ENCODE results near the gene ADORA3.

The ADORA3 gene

DNA sequence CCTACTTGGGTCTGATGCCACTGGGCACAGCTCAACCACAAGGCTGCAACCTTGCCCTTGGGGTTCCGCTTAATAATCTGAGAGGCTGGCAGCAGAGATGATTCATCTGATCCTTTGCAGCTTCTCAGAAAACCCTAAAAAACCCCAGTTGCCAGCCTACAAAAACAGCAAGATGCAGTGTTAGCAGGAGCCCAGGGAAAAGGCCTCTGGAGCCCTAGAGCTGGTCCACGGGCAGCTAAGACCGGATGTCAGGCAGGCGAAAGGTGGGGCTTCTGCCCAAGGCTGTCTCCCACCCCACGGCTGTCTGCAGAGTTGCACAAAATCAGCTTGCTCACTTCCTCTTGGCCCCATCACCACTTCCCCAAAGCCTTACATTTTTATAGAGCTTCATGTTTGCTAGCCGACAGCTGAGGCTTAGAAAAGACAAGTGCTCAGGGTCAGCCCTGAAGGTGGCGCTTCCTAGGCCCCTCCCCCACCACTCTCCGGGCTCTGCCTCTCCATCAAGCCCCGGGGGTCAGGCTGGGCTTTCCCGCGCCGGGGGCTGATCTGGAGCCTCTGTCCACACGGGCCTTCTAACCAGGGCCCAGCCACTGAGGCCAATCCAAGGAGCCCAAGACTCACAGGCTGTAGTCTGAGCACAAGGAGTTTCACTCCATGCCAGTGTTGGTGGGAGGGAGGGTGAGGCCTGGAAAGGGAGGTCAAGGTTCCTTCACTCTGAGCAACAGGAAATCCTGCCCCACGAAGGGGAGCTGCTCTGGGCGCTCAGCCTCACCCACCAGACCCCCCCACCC lies 4.2 kb upstream of the ADORA3 start:
- no peak overlapping the region for H3K4me3 ChIP-seq (ENCODE audit: low read length)

GRCh38 chr1:111506561-111506960 lies 3.1 kb upstream of the ADORA3 start:
- H3K4me3 ChIP-seq (ENCODE audit: low read length), result no peak overlapping the region
- no peak for DNase-seq (ENCODE audit: low read depth)
- TF ChIP-seq, protein P1, sequence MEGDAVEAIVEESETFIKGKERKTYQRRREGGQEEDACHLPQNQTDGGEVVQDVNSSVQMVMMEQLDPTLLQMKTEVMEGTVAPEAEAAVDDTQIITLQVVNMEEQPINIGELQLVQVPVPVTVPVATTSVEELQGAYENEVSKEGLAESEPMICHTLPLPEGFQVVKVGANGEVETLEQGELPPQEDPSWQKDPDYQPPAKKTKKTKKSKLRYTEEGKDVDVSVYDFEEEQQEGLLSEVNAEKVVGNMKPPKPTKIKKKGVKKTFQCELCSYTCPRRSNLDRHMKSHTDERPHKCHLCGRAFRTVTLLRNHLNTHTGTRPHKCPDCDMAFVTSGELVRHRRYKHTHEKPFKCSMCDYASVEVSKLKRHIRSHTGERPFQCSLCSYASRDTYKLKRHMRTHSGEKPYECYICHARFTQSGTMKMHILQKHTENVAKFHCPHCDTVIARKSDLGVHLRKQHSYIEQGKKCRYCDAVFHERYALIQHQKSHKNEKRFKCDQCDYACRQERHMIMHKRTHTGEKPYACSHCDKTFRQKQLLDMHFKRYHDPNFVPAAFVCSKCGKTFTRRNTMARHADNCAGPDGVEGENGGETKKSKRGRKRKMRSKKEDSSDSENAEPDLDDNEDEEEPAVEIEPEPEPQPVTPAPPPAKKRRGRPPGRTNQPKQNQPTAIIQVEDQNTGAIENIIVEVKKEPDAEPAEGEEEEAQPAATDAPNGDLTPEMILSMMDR (IDR thresholded peaks at IDR 0.05; ENCODE audit: insufficient read depth, low read depth, low read length, missing control alignments), result no peak

More for the DNA sequence above, 4.2 kb upstream of the ADORA3 start:
- TF ChIP-seq, protein P1 (IDR thresholded peaks at IDR 0.05; ENCODE audit: insufficient read depth, low read depth, low read length, missing control alignments), result no peak
- peak; percentile 53 for DNase-seq (ENCODE audit: low read depth)

DNA sequence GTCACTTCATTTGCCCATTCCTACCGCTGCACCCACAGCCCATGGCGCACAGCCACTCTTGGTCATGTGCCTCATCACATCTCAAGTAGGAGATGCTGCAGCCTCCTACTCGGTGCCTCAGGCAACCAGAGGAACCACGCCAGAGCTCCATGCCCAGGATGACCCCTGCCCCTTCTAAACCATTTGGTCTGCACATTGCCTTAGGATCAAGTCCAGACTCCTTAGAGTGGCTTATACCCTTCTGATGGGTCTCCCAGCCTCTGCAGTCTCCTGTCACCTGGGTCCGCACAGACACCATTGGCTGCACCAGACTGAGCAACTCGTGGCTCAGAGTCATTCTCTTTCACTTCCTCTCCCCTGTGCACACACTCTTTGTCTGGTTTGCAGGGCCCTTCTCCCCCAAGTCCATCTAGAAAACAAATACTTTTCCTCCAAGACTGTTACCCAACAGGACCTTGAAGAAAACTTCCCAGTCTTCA lies 2.2 kb upstream of the ADORA3 start:
- no peak overlapping the region for H3K4me3 ChIP-seq (ENCODE audit: low read length)
- TF ChIP-seq, protein P1 (IDR thresholded peaks at IDR 0.05; ENCODE audit: insufficient read depth, low read depth, low read length, missing control alignments), result no peak
- DNase-seq (ENCODE audit: low read depth), result no peak

DNA sequence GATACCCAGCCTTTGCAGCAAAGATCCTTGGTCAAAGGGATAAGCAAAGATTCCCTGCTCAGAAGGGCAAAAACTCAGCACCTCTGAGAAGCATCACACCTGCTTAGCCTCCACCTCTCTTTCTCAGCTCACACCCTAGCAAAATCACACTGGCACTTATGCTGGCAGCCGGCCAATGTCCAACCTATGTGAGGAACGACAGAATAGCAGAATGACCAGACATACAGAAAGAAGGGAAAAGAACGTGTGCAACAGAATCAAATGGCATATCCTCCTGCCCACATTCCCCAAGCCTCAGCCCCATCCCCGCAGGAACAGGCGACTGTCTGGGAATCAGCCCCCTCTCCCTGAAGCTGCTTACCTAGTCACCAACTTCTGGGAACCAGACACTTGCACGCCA lies 664 bp upstream of the ADORA3 start:
- TF ChIP-seq, protein P1 (IDR thresholded peaks at IDR 0.05; ENCODE audit: insufficient read depth, low read depth, low read length, missing control alignments), result no peak
- H3K4me3 ChIP-seq (ENCODE audit: low read length), result no peak overlapping the region
- DNase-seq (ENCODE audit: low read depth), result no peak

DNA sequence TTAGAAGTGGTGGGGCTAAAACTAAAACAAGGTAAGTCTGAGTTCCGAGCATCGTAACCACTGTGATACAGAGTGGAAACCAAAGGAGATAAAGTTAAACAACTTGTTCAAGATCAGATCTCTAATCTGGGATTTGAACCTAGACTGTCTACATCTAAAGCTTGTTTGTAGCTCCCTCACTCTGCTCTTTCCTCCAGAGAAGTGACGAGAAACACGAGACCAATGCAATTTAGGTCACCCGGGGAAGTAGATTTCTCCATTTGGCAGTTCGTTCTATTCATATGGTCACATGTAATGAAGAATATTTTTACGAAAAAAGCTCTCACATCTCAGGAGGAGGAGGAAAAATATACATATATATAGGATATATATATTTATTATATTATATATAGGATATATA lies 1.8 kb downstream of the ADORA3 start:
- TF ChIP-seq, protein P1 (IDR thresholded peaks at IDR 0.05; ENCODE audit: insufficient read depth, low read depth, low read length, missing control alignments), result no peak
- H3K4me3 ChIP-seq (ENCODE audit: low read length), result no peak overlapping the region
- no peak for DNase-seq (ENCODE audit: low read depth)

GRCh38 chr1:111499026-111499785 lies 4.2 kb downstream of the ADORA3 start:
- DNase-seq (ENCODE audit: low read depth), result peak; percentile 35
- TF ChIP-seq, protein P1 (IDR thresholded peaks at IDR 0.05; ENCODE audit: insufficient read depth, low read depth, low read length, missing control alignments), result no peak

More at GRCh38 chr1:111499026-111499785, 4.2 kb downstream of the ADORA3 start:
- H3K4me3 ChIP-seq (ENCODE audit: low read length), result no peak overlapping the region

Measured in epithelial cell of esophagus (primary cell).